SK-N-SH (cell line): Measurements from ENCODE around the gene PGM5. TPM values are rescaled to one million over a fixed set of nuclear protein-coding genes. Genes with fewer than 3 reads are reported as not detected.

Experiments used
- CTCF ChIA-PET: fragments of 300-600, 350-600 bp; formaldehyde crosslinking; extraction: SDS; loops from one replicate; lab custom pipeline; 2021; lab: Yijun Ruan, JAX
- POLR2A ChIA-PET: fragments of 350-600 bp; sonication (Branson Sonifier 250); formaldehyde crosslinking; extraction: SDS; loops from one replicate; lab custom pipeline; 2020; ENCODE audit warnings: antibody characterized with exemption, inconsistent platforms; lab: Yijun Ruan, JAX
- DNase-seq: peaks from one replicate; pipeline ENCODE4 v3.0.0; 2012
- H2AFZ ChIP-seq: fragments of 200-600 bp; sonication (generic); 2 replicates; pipeline ENCODE4 v1.8.1; 2016; ENCODE audit warnings: antibody characterized with exemption, mild to moderate bottlenecking, low read depth
- H3F3A ChIP-seq: fragments of 200-600 bp; sonication (generic); replicated peaks from 2 replicates; pipeline ENCODE3; 2016; ENCODE audit warnings: antibody characterized with exemption, mild to moderate bottlenecking; ENCODE audit not compliant: insufficient read depth
- H3K27ac ChIP-seq, 2 experiments: fragments of 200-500 bp in 1 of 2; fragments of 200-600 bp in 1 of 2; sonication (Bioruptor generic) in 1 of 2; sonication (generic), shearing (Covaris generic) in 1 of 2; 2 replicates each; pipeline versions ENCODE4 v1.5.1 to v1.6.1; 2014 to 2016; ENCODE audit warnings: low read depth in 2 of 2, inconsistent platforms in 1 of 2, low read length in 1 of 2, mild to moderate bottlenecking in 1 of 2, mixed read lengths in 1 of 2
- H3K27me3 ChIP-seq: fragments of 200-600 bp; sonication (generic), shearing (Covaris generic); 2 replicates; pipeline ENCODE4 v1.6.1; 2016; ENCODE audit warnings: mixed run types; ENCODE audit not compliant: insufficient read depth
- H3K36me3 ChIP-seq, 2 experiments: fragments of 200-500 bp in 1 of 2; fragments of 200-600 bp in 1 of 2; sonication (Bioruptor generic) in 1 of 2; sonication (generic) in 1 of 2; replicated peaks in 1 of 2; 2 replicates each; pipeline versions ENCODE3 to v1.5.1; 2014 to 2016; ENCODE audit warnings: low read length in 1 of 2, mild to moderate bottlenecking in 1 of 2; ENCODE audit not compliant: insufficient read depth in 2 of 2, control insufficient read depth in 1 of 2
- H3K4me1 ChIP-seq, 2 experiments: fragments of 200-500 bp in 1 of 2; fragments of 200-600 bp in 1 of 2; sonication (Bioruptor generic) in 1 of 2; sonication (generic), shearing (Covaris generic) in 1 of 2; 2 replicates each; pipeline versions ENCODE4 v1.5.1 to v1.6.1; 2014 to 2016; ENCODE audit warnings: low read depth in 1 of 2, low read length in 1 of 2, mixed run types in 1 of 2; ENCODE audit not compliant: insufficient read depth in 2 of 2, control insufficient read depth in 1 of 2
- H3K4me2 ChIP-seq: fragments of 200-600 bp; sonication (generic), shearing (Covaris generic); 2 replicates; pipeline ENCODE4 v1.6.1; 2017; ENCODE audit warnings: mixed run types
- H3K4me3 ChIP-seq, 2 experiments: fragments of 200-500 bp in 1 of 2; fragments of 200-600 bp in 1 of 2; sonication (Bioruptor generic) in 1 of 2; sonication (generic), shearing (Covaris generic) in 1 of 2; 2 replicates each; pipeline versions ENCODE4 v1.5.1 to v1.8.1; 2014 to 2016; ENCODE audit warnings: low read depth in 2 of 2, inconsistent platforms in 1 of 2, low read length in 1 of 2, mild to moderate bottlenecking in 1 of 2, mixed read lengths in 1 of 2, moderate library complexity in 1 of 2
- H3K79me2 ChIP-seq: fragments of 200-600 bp; sonication (generic); 2 replicates; pipeline ENCODE4 v1.8.1; 2017; ENCODE audit warnings: mild to moderate bottlenecking; ENCODE audit not compliant: insufficient read depth
- H3K9ac ChIP-seq: fragments of 200-600 bp; sonication (generic); 2 replicates; pipeline ENCODE4 v1.6.1; 2017; ENCODE audit warnings: mixed run types
- H3K9me2 ChIP-seq: fragments of 200-600 bp; sonication (generic); 2 replicates; pipeline ENCODE4 v1.6.1; 2017; ENCODE audit warnings: mixed run types
- H3K9me3 ChIP-seq: fragments of 200-600 bp; sonication (generic); 2 replicates; pipeline ENCODE4 v1.6.1; 2017; ENCODE audit warnings: mixed run types, mild to moderate bottlenecking, moderate library complexity
- H4K20me1 ChIP-seq: fragments of 200-600 bp; sonication (generic); 2 replicates; pipeline ENCODE4 v1.6.1; 2017; ENCODE audit warnings: mild to moderate bottlenecking, mixed run types; ENCODE audit not compliant: insufficient read depth
- CHD2 ChIP-seq: fragments of 150-350 bp; IDR thresholded peaks from 2 replicates; pipeline ENCODE4 v1.6.1; 2018; ENCODE audit warnings: low read length; ENCODE audit not compliant: partially characterized antibody
- EP300 ChIP-seq, 2 experiments: IDR thresholded peaks; 2 replicates each; pipeline versions ENCODE4 v1.4.0 to v1.6.1; 2012; ENCODE audit warnings: borderline replicate concordance in 1 of 2, low read depth in 1 of 2, low read length in 1 of 2
- EZH2phosphoT487 ChIP-seq: fragments of 200-600 bp; sonication (generic); IDR thresholded peaks from 2 replicates; pipeline ENCODE4 v1.6.1; 2017; ENCODE audit warnings: low read depth, mixed run types, mild to moderate bottlenecking, antibody characterized with exemption, moderate library complexity, borderline replicate concordance
- FOSL2 ChIP-seq: IDR thresholded peaks from 2 replicates; pipeline ENCODE4 v1.4.0; 2012; ENCODE audit warnings: low read depth, mild to moderate bottlenecking, moderate library complexity, borderline replicate concordance
- FOXJ3 ChIP-seq: sonication (generic); formaldehyde crosslinking; IDR thresholded peaks from 2 replicates; pipeline ENCODE4 v1.5.1; 2020; ENCODE audit warnings: mild to moderate bottlenecking, missing genetic modification reagents
- GABPA ChIP-seq: IDR thresholded peaks from 2 replicates; pipeline ENCODE4 v1.4.0; 2012; ENCODE audit warnings: low read depth, mild to moderate bottlenecking
- JUND ChIP-seq: IDR thresholded peaks from 2 replicates; pipeline ENCODE4 v1.4.0; 2012
- MXI1 ChIP-seq: IDR thresholded peaks from 2 replicates; pipeline ENCODE4 v1.6.1; 2012; ENCODE audit warnings: mild to moderate bottlenecking, low read depth, low read length, improper control_type of control experiment
- POLR2AphosphoS5 ChIP-seq: IDR thresholded peaks from 2 replicates; pipeline ENCODE4 v1.6.1; 2012; ENCODE audit warnings: low read depth, low read length
- RFX5 ChIP-seq: IDR thresholded peaks from 2 replicates; pipeline ENCODE4 v1.6.1; 2012; ENCODE audit warnings: mild to moderate bottlenecking, improper control_type of control experiment, low read length
- RXRA ChIP-seq: IDR thresholded peaks from 2 replicates; pipeline ENCODE4 v1.4.0; 2012; ENCODE audit warnings: low read depth, mild to moderate bottlenecking, borderline replicate concordance
- SIN3A ChIP-seq: IDR thresholded peaks from 2 replicates; pipeline ENCODE4 v1.6.1; 2012; ENCODE audit warnings: low read depth, mild to moderate bottlenecking, low read length, moderate library complexity, borderline replicate concordance
- SMC3 ChIP-seq: IDR thresholded peaks from 2 replicates; pipeline ENCODE4 v1.6.1; 2012; ENCODE audit warnings: low read depth, low read length, improper control_type of control experiment
- TAF1 ChIP-seq: IDR thresholded peaks from 2 replicates; pipeline ENCODE4 v1.6.1; 2012; ENCODE audit warnings: low read depth, mild to moderate bottlenecking, low read length, moderate library complexity, borderline replicate concordance
- TEAD4 ChIP-seq: IDR thresholded peaks from 2 replicates; pipeline ENCODE4 v1.4.0; 2012; ENCODE audit warnings: mild to moderate bottlenecking, borderline replicate concordance; ENCODE audit not compliant: insufficient read depth
- YY1 ChIP-seq: IDR thresholded peaks from 2 replicates; pipeline ENCODE4 v1.4.0; 2012; ENCODE audit warnings: low read depth, mild to moderate bottlenecking
- WGBS: methylation state at CpG from one replicate; pipeline ENCODE4 v1.1.6; 2017; ENCODE audit warnings: low lambda C conversion rate; 5-methylcytosine and 5-hydroxymethylcytosine counted together
- polyA plus RNA-seq, 3 experiments: library from polyadenylated mRNA; depleted of rRNA; stranded (reverse); fragments of >200 nt; gene quantifications; 2 replicates each; pipeline ENCODE4 v1.2.3, GENCODE V29; 2012
- TF ChIP-seq, protein P1 (sequence below): fragments of 150-350 bp; IDR thresholded peaks from 2 replicates; pipeline ENCODE4 v1.6.1; 2017; ENCODE audit warnings: antibody characterized with exemption, low read length, low read depth, borderline replicate concordance
- TF ChIP-seq, protein P2 (sequence below): IDR thresholded peaks from 2 replicates; pipeline ENCODE4 v1.6.1; 2012; ENCODE audit warnings: mild to moderate bottlenecking, low read depth, low read length, moderate library complexity
- TF ChIP-seq, protein P3 (sequence below): fragments of 150-350 bp; IDR thresholded peaks from 2 replicates; pipeline ENCODE4 v1.6.1; 2016; ENCODE audit warnings: mild to moderate bottlenecking, low read depth, low read length
- TF ChIP-seq, protein P4 (sequence below): IDR thresholded peaks from 2 replicates; pipeline ENCODE4 v1.4.0; 2012; ENCODE audit warnings: low read depth, borderline replicate concordance

The PGM5 gene
- polyA plus RNA-seq, 1 of the 3 experiments (the other 2 are of a cell fraction), result not detected

DNA sequence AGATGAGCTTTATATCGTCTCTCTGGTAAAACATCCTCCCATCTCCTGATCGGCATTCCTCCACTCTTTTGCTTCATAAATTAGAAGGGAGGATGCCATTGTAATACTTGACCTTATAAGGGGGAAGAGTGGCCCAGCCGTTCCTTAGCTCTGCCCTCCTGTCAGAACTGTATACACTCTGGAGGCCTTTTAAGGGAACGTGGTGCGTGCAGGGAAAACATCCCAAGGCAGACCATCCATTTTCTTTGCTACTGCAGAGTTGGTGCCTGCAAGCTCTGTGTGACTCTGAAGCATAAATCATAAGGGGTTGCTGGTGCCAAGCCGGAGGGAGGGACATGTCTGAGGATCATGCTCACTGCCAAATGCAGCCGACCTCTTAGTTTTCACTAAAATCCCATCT is 90.4 kb downstream of the PGM5 start:
- Histone ChIP-seq H3K9me3 (no peaks in the 10 kb centered on the region), H3K9ac (no peak overlapping the region), H3K27ac (no peak overlapping the region), H3F3A (no peaks in the 10 kb centered on the region), H3K4me1 (no peaks in the 10 kb centered on the region), H2AFZ (no peak overlapping the region), H3K4me3 (no peak overlapping the region), H3K9me2 (no peaks in the 10 kb centered on the region), H3K4me2 (no peak overlapping the region), H3K79me2 (no peaks in the 10 kb centered on the region), H4K20me1 (no peaks in the 10 kb centered on the region), H3K36me3 (no peaks in the 10 kb centered on the region), H3K27me3 (no peaks in the 10 kb centered on the region)
- TF ChIP-seq EP300 (IDR thresholded peaks at IDR 0.05; ENCODE audit: borderline replicate concordance in 1 of 2, low read depth in 1 of 2, low read length in 1 of 2) (no peak), YY1 (no peak), TEAD4 (no peak), CHD2 (no peak)
- TF ChIP-seq, protein P1, sequence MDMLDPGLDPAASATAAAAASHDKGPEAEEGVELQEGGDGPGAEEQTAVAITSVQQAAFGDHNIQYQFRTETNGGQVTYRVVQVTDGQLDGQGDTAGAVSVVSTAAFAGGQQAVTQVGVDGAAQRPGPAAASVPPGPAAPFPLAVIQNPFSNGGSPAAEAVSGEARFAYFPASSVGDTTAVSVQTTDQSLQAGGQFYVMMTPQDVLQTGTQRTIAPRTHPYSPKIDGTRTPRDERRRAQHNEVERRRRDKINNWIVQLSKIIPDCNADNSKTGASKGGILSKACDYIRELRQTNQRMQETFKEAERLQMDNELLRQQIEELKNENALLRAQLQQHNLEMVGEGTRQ, result no peak
- 8% methylated on average over 7 of the region's 7 CpGs for WGBS
- POLR2A ChIA-PET, result no interaction called here
- no peak for DNase-seq
- CTCF ChIA-PET, result no interaction called here

DNA sequence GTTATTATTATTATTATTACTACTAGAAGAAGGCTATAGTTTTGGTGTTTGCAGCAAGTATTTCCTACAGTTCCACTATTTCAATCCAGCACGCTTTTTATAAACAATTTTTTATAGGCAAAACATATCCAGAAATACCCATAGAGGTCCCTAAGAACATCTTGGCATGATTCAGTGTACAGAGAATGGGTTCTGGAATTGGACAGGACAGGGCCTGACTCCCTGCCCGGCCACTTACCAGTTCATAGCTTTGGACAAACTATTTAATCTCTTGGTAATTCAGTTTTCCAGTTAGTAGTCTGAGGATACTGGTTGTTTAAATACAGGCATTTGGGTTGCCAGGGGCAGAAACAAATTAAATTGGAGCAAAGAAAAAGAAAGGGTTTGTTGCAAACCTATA is 91.2 kb downstream of the PGM5 start:
- H3K36me3 ChIP-seq, result no peaks in the 10 kb centered on the region
- no peaks in the 10 kb centered on the region for H3K79me2 ChIP-seq
- no peaks in the 10 kb centered on the region for H3K9me3 ChIP-seq
- H3K27me3 ChIP-seq, result no peaks in the 10 kb centered on the region
- ChIA-PET CTCF (no interaction called here), POLR2A (no interaction called here)
- H4K20me1 ChIP-seq, result no peaks in the 10 kb centered on the region
- H3K4me2 ChIP-seq, result no peak overlapping the region
- H2AFZ ChIP-seq, result no peak overlapping the region
- no peaks in the 10 kb centered on the region for H3F3A ChIP-seq
- H3K9ac ChIP-seq, result no peak overlapping the region
- no peak for DNase-seq
- H3K27ac ChIP-seq, result no peak overlapping the region
- H3K9me2 ChIP-seq, result no peaks in the 10 kb centered on the region
- no peaks in the 10 kb centered on the region for H3K4me1 ChIP-seq
- WGBS, result 2% methylated on average over 2 of the region's 2 CpGs
- H3K4me3 ChIP-seq, result no peak overlapping the region
- TF ChIP-seq FOXJ3 (CRISPR knock-in tag) (no peak), TAF1 (no peak), GABPA (no peak), EZH2phosphoT487 (no peak), RXRA (no peak), POLR2AphosphoS5 (no peak), FOSL2 (no peak), JUND (no peak), SIN3A (no peak), MXI1 (no peak), SMC3 (no peak), RFX5 (no peak)
- TF ChIP-seq, protein P2, sequence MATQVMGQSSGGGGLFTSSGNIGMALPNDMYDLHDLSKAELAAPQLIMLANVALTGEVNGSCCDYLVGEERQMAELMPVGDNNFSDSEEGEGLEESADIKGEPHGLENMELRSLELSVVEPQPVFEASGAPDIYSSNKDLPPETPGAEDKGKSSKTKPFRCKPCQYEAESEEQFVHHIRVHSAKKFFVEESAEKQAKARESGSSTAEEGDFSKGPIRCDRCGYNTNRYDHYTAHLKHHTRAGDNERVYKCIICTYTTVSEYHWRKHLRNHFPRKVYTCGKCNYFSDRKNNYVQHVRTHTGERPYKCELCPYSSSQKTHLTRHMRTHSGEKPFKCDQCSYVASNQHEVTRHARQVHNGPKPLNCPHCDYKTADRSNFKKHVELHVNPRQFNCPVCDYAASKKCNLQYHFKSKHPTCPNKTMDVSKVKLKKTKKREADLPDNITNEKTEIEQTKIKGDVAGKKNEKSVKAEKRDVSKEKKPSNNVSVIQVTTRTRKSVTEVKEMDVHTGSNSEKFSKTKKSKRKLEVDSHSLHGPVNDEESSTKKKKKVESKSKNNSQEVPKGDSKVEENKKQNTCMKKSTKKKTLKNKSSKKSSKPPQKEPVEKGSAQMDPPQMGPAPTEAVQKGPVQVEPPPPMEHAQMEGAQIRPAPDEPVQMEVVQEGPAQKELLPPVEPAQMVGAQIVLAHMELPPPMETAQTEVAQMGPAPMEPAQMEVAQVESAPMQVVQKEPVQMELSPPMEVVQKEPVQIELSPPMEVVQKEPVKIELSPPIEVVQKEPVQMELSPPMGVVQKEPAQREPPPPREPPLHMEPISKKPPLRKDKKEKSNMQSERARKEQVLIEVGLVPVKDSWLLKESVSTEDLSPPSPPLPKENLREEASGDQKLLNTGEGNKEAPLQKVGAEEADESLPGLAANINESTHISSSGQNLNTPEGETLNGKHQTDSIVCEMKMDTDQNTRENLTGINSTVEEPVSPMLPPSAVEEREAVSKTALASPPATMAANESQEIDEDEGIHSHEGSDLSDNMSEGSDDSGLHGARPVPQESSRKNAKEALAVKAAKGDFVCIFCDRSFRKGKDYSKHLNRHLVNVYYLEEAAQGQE, result no peak
- TF ChIP-seq, protein P1, result no peak
- TF ChIP-seq, protein P3, sequence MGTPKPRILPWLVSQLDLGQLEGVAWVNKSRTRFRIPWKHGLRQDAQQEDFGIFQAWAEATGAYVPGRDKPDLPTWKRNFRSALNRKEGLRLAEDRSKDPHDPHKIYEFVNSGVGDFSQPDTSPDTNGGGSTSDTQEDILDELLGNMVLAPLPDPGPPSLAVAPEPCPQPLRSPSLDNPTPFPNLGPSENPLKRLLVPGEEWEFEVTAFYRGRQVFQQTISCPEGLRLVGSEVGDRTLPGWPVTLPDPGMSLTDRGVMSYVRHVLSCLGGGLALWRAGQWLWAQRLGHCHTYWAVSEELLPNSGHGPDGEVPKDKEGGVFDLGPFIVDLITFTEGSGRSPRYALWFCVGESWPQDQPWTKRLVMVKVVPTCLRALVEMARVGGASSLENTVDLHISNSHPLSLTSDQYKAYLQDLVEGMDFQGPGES, result no peak
- TF ChIP-seq, protein P4, sequence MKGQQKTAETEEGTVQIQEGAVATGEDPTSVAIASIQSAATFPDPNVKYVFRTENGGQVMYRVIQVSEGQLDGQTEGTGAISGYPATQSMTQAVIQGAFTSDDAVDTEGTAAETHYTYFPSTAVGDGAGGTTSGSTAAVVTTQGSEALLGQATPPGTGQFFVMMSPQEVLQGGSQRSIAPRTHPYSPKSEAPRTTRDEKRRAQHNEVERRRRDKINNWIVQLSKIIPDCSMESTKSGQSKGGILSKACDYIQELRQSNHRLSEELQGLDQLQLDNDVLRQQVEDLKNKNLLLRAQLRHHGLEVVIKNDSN, result no peak
